ENCODE results near the gene SYT8.

DNA sequence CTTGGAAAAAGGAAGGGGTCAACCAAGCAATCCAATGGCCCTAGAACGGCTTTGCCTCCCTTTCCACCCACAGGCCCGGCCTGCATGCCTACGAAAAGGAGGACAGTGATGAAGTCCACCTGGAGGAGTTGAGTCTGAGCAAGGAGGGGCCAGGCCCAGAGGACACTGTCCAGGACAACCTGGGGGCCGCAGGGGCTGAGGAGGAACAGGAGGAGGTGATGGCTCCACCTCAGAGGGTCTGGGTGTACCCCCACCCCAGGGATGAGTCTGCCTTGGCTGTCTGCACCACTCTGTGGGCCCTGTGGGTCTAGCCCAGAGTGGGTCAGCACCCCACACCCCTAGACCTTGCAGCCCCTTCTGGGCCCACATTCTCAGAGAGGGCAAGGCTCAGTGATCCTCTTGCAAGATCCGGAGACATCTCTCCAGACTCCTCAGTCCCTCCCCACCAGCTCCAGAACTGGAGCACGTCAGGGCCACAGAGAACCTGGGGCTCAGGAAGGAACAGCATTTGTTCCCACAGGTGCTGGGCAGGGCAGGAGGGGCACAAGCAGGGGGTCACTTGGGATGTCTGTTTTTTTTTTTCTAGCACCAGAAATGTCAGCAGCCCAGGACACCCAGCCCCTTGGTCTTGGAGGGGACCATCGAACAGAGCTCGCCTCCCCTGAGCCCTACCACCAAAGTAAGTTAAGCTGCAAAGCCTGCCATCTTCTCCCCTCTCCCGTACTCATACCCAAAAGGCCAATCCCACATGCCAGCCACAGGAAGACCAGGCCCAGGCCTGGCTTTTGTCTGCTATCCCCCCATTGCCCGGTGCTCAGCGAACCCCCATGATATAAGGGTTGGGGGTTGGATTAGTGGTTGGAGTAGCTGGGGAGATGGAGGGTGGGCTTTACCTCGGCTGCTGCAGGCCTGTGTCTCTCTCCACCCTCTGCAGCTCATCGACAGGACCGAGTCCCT is 48.8 kb downstream of the SYT8 start:
- no peak for TF ChIP-seq POLR2A (IDR thresholded peaks at IDR 0.05)
- TF ChIP-seq, protein P1, sequence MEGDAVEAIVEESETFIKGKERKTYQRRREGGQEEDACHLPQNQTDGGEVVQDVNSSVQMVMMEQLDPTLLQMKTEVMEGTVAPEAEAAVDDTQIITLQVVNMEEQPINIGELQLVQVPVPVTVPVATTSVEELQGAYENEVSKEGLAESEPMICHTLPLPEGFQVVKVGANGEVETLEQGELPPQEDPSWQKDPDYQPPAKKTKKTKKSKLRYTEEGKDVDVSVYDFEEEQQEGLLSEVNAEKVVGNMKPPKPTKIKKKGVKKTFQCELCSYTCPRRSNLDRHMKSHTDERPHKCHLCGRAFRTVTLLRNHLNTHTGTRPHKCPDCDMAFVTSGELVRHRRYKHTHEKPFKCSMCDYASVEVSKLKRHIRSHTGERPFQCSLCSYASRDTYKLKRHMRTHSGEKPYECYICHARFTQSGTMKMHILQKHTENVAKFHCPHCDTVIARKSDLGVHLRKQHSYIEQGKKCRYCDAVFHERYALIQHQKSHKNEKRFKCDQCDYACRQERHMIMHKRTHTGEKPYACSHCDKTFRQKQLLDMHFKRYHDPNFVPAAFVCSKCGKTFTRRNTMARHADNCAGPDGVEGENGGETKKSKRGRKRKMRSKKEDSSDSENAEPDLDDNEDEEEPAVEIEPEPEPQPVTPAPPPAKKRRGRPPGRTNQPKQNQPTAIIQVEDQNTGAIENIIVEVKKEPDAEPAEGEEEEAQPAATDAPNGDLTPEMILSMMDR (IDR thresholded peaks at IDR 0.05) = no peak
- TF ChIP-seq POLR2AphosphoS5 (IDR thresholded peaks at IDR 0.05) = no peak

Data from breast epithelium (tissue), 3 donors.